Aorta (tissue), 5 donors: ENCODE results near the gene NDUFV2. TPM values are rescaled to one million over a fixed set of nuclear protein-coding genes. Genes with fewer than 3 reads are reported as not detected.

Experiments used
- ATAC-seq: fragments of 200-7000 bp; cut with Tn5 transposase; one replicate; pipeline ENCODE4 v1.9.1; 2022; ENCODE audit warnings: moderate library complexity; ENCODE audit not compliant: low FRiP score
- DNase-seq, 2 donors: peaks; one replicate each; pipeline ENCODE4 v3.0.0-alpha.2; 2020
- H3K27ac ChIP-seq, 2 donors: one replicate each; pipeline ENCODE4 v1.5.1; 2013; ENCODE audit warnings: low read length in 2 of 2, mild to moderate bottlenecking in 2 of 2, moderate library complexity in 2 of 2, control low read depth in 1 of 2, inconsistent platforms in 1 of 2, low read depth in 1 of 2
- H3K27me3 ChIP-seq, 2 donors: one replicate each; pipeline ENCODE4 v1.6.1; 2013; ENCODE audit warnings: control low read depth in 1 of 2, low read length in 1 of 2, mild to moderate bottlenecking in 1 of 2, moderate library complexity in 1 of 2; ENCODE audit not compliant: insufficient read depth in 2 of 2, control insufficient read depth in 1 of 2
- H3K36me3 ChIP-seq, 2 donors: one replicate each; pipeline ENCODE4 v1.6.1; 2013; ENCODE audit warnings: control low read depth in 1 of 2, low read length in 1 of 2, mild to moderate bottlenecking in 1 of 2; ENCODE audit not compliant: insufficient read depth in 2 of 2, control insufficient read depth in 1 of 2
- H3K4me1 ChIP-seq, 2 donors: one replicate each; pipeline ENCODE4 v1.6.1; 2013; ENCODE audit warnings: low read length in 2 of 2, control low read depth in 1 of 2, mild to moderate bottlenecking in 1 of 2, moderate library complexity in 1 of 2; ENCODE audit not compliant: insufficient read depth in 2 of 2, control insufficient read depth in 1 of 2
- H3K4me3 ChIP-seq, 2 donors: one replicate each; pipeline ENCODE4 v1.5.1; 2013; ENCODE audit warnings: low read length in 2 of 2, control low read depth in 1 of 2, mild to moderate bottlenecking in 1 of 2
- H3K9me3 ChIP-seq: one replicate; pipeline ENCODE4 v1.6.1; 2013; ENCODE audit warnings: mild to moderate bottlenecking, low read length; ENCODE audit not compliant: control insufficient read depth
- WGBS, 2 donors: extraction: QIAGEN DNeasy Blood & Tissue Kit; methylation state at CpG; one replicate each; pipeline ENCODE4 v1.1.7; 2013; 5-methylcytosine and 5-hydroxymethylcytosine counted together
- intact Hi-C, 2 donors: fragments of 100-400 bp; cut with DNase I; formaldehyde crosslinking; loops; one replicate each; pipeline versions ENCODE4 v1.14.2 to v1.15.0; 2022
- polyA plus RNA-seq, 2 donors: library from polyadenylated mRNA; stranded (reverse); fragments of 200-250 nt; gene quantifications; one replicate each; pipeline ENCODE4 v1.2.3, GENCODE V29; 2013
- total RNA-seq, 2 donors: library from RNA; stranded (reverse); fragmentation: NEBNext Ultra II Directional; extraction: Animal tissue kit (Norgen Biotek cat#: 25700); gene quantifications; one replicate each; pipeline ENCODE4 v1.2.1, GENCODE V29; 2021
- donor health status: healthy with polysubstance abuse.
- donor health status: Bipolar disorder and iron deficiency.
- donor health status: DM: no; HTN: no; CAD: no.
- donor health status: DM: no; HTN: no; CAD: no.
- donor health status: DM: yes; HTN: yes; CAD: no.

NDUFV2 gene
- total and polyA plus RNA-seq, 4 donors, result 83.8 to 150 (median 113) TPM

GRCh38 chr18:9133225-9133624 lies 30.7 kb downstream of the NDUFV2 start:
- Histone ChIP-seq H3K9me3 (no peaks in the 10 kb centered on the region), H3K27ac (no peak overlapping the region), H3K4me1 (no peaks in the 10 kb centered on the region), H3K36me3 (peaks cover 0 to 4% of the 10 kb centered on the region in 2 donors), H3K4me3 (no peak overlapping the region), H3K27me3 (no peaks in the 10 kb centered on the region)
- intact Hi-C loops, result no loop called here
- no peak for ATAC-seq
- 94 to 96% methylated on average over 2 of the region's 2 CpGs for WGBS, 2 donors
- no peak for DNase-seq

- no peak for ATAC-seq
- peak overlapping the region; percentile 58 to 77 for H3K4me3 ChIP-seq
- no peaks in the 10 kb centered on the region for H3K9me3 ChIP-seq
- no peaks in the 10 kb centered on the region for H3K27me3 ChIP-seq
- peaks cover 0 to 4% of the 10 kb centered on the region in 2 donors for H3K4me1 ChIP-seq
- no peak for DNase-seq
- peaks cover 0 to 4% of the 10 kb centered on the region in 2 donors for H3K36me3 ChIP-seq
- intact Hi-C loops, result loop anchor here (5.0 kb wide), 2 partner anchors 33 to 197 kb away; partner anchors contain the start of genes NDUFV2 (in 1 of the 2) and TWSG1 (in 1 of the 2)
- 61 to 62% methylated on average over 12 of the region's 12 CpGs for WGBS, 2 donors
- H3K27ac ChIP-seq, result peak overlapping the region; percentile 74 to 94
Observed at GRCh38 chr18:9135081-9135911, 32.8 kb downstream of the NDUFV2 start.

GRCh38 chr18:9135912-9136314 lies 33.4 kb downstream of the NDUFV2 start:
- intact Hi-C loops, result loop anchor here (1.0 to 5.0 kb wide), 3 partner anchors 34 to 196 kb away; partner anchors contain the start of genes NDUFV2 (in 2 of the 2) and TWSG1 (in 1 of the 2)
- no peak for DNase-seq
- H3K4me1 ChIP-seq, result peaks cover 0 to 4% of the 10 kb centered on the region in 2 donors
- 0 to 1% methylated on average over 32 to 33 of the region's 33 CpGs for WGBS, 2 donors
- ATAC-seq, result peak; percentile 36
- no peaks in the 10 kb centered on the region for H3K9me3 ChIP-seq
- H3K27ac ChIP-seq, result peak overlapping the region; percentile 74 to 94
- H3K36me3 ChIP-seq, result peaks cover 0 to 4% of the 10 kb centered on the region in 2 donors
- H3K4me3 ChIP-seq, result peak overlapping the region; percentile 58 to 77
- no peaks in the 10 kb centered on the region for H3K27me3 ChIP-seq

GRCh38 chr18:9136315-9137155 lies 34.0 kb downstream of the NDUFV2 start, which contains the start of gene ANKRD12:
ANKRD12 (plus strand) TSS chr18:9136781; CDS start chr18:9182433, 45,652 bp downstream.
- peak within 1 kb of the TSS; percentile 78 to 96 for H3K4me3 ChIP-seq
- 0 to 1% methylated on average over 60 to 95 of the region's 95 CpGs for WGBS, 2 donors
- DNase-seq (peak; percentile 98 to 99), ATAC-seq (peak; percentile 98)
- intact Hi-C loops, result loop anchor here (1.0 to 5.0 kb wide), 3 partner anchors 34 to 196 kb away; partner anchors contain the start of genes NDUFV2 (in 2 of the 2) and TWSG1 (in 1 of the 2)
- H3K4me1 ChIP-seq, result peaks cover 0 to 4% of the 10 kb centered on the region in 2 donors
- peaks cover 0 to 4% of the 10 kb centered on the region in 2 donors for H3K36me3 ChIP-seq
- no peaks in the 10 kb centered on the region for H3K27me3 ChIP-seq
- H3K9me3 ChIP-seq, result no peaks in the 10 kb centered on the region
- peak within 1 kb of the TSS; percentile 96 to 100 for H3K27ac ChIP-seq

GRCh38 chr18:9137168-9138066 lies 34.9 kb downstream of the NDUFV2 start:
- peaks cover 0 to 4% of the 10 kb centered on the region in 2 donors for H3K36me3 ChIP-seq
- peak overlapping the region; percentile 78 to 96 for H3K4me3 ChIP-seq
- H3K9me3 ChIP-seq, result no peaks in the 10 kb centered on the region
- ATAC-seq (peak; percentile 55), DNase-seq (peak; percentile 80 to 87)
- WGBS, 2 donors, result 0% methylated on average over 37 to 95 of the region's 95 CpGs
- H3K27me3 ChIP-seq, result no peaks in the 10 kb centered on the region
- peaks cover 0 to 4% of the 10 kb centered on the region in 2 donors for H3K4me1 ChIP-seq
- peak overlapping the region; percentile 96 to 100 for H3K27ac ChIP-seq
- intact Hi-C loops, result loop anchor here (5.0 kb wide), 2 partner anchors 35 to 195 kb away; partner anchors contain the start of genes NDUFV2 (in 1 of the 2) and TWSG1 (in 1 of the 2)

- H3K27me3 ChIP-seq, result no peaks in the 10 kb centered on the region
- H3K27ac ChIP-seq, result no peak overlapping the region
- H3K4me1 ChIP-seq, result peaks cover 0 to 4% of the 10 kb centered on the region in 2 donors
- intact Hi-C loops, result loop anchor here (5.0 kb wide), 2 partner anchors 37 to 193 kb away; partner anchors contain the start of genes NDUFV2 (in 1 of the 2) and TWSG1 (in 1 of the 2)
- H3K9me3 ChIP-seq, result no peaks in the 10 kb centered on the region
- ATAC-seq (no peak), DNase-seq (no peak)
- WGBS, 2 donors, result 55 to 56% methylated on average over 7 of the region's 7 CpGs
- no peaks in the 10 kb centered on the region for H3K36me3 ChIP-seq
- H3K4me3 ChIP-seq, result no peak overlapping the region
Observed at GRCh38 chr18:9139400-9140039, 37.0 kb downstream of the NDUFV2 start.

- Histone ChIP-seq H3K4me1 (peaks cover 0 to 5% of the 10 kb centered on the region in 2 donors), H3K36me3 (no peaks in the 10 kb centered on the region), H3K27me3 (no peaks in the 10 kb centered on the region), H3K27ac (no peak overlapping the region), H3K9me3 (no peaks in the 10 kb centered on the region), H3K4me3 (no peak overlapping the region)
- intact Hi-C loops, result no loop called here
- 58 to 66% methylated on average over 2 of the region's 2 CpGs for WGBS, 2 donors
- DNase-seq (no peak), ATAC-seq (no peak)
Observed at GRCh38 chr18:9140381-9140780, 37.9 kb downstream of the NDUFV2 start.
